HG03066 (cell line): ENCODE measurements around the gene NDUFS2.
A peak's percentile ranks its signal among the peaks of the same experiment; 100 is the strongest.

ENCODE experiments used
- ATAC-seq: cut with Tn5 transposase; IDR thresholded peaks from one replicate; pipeline ENCODE4 v1.9.1; 2021; ENCODE audit warnings: low read depth; ENCODE audit not compliant: unreplicated experiment

The NDUFS2 gene

GRCh38 chr1:161192476-161193465 lies 9.4 kb upstream of the NDUFS2 start:
- peak; percentile 61 for ATAC-seq

- ATAC-seq: no peak
Observed at GRCh38 chr1:161193561-161194235, 8.5 kb upstream of the NDUFS2 start.

GRCh38 chr1:161195171-161195570 lies 7.0 kb upstream of the NDUFS2 start:
- ATAC-seq: no peak

GRCh38 chr1:161196111-161196510 lies 6.1 kb upstream of the NDUFS2 start:
- ATAC-seq: no peak

GRCh38 chr1:161196521-161197451 lies 5.4 kb upstream of the NDUFS2 start:
- no peak for ATAC-seq

- ATAC-seq: no peak
Observed at GRCh38 chr1:161197560-161198193, 4.5 kb upstream of the NDUFS2 start.

GRCh38 chr1:161198194-161198896 lies 3.8 kb upstream of the NDUFS2 start:
- ATAC-seq: no peak

GRCh38 chr1:161198897-161199431 lies 3.2 kb upstream of the NDUFS2 start, which contains the start of gene ADAMTS4:
TSS of gene ADAMTS4 (minus strand) at chr1:161199054. CDS start at chr1:161198627, 427 bp downstream.
- no peak for ATAC-seq

GRCh38 chr1:161199506-161200139 lies 2.5 kb upstream of the NDUFS2 start:
- no peak for ATAC-seq

- no peak for ATAC-seq
Observed at GRCh38 chr1:161200421-161200991, 1.7 kb upstream of the NDUFS2 start.

- ATAC-seq: no peak
Observed at GRCh38 chr1:161200992-161201835, 953 bp upstream of the NDUFS2 start.

GRCh38 chr1:161206411-161207140 lies 4.4 kb downstream of the NDUFS2 start:
- no peak for ATAC-seq

GRCh38 chr1:161207173-161207572 lies 5.0 kb downstream of the NDUFS2 start:
- no peak for ATAC-seq

- ATAC-seq: no peak
Observed at GRCh38 chr1:161209790-161210409, 7.7 kb downstream of the NDUFS2 start.

- no peak for ATAC-seq
Observed at GRCh38 chr1:161214369-161214768, 12.2 kb downstream of the NDUFS2 start.

GRCh38 chr1:161215076-161215475 lies 12.9 kb downstream of the NDUFS2 start, which contains the start of gene FCER1G:
TSS of gene FCER1G (plus strand) at chr1:161215295. CDS start at chr1:161215322, 27 bp downstream.
- no peak for ATAC-seq
